ENCODE measurements around the gene INPP5A. TPM values are rescaled to one million over a fixed set of nuclear protein-coding genes. Genes with fewer than 3 reads are reported as not detected.

The INPP5A gene
- total and polyA plus RNA-seq, 7 donors: 15.1 to 48.8 (median 40.9) TPM

- Histone ChIP-seq H3K4me3 (no peak overlapping the region), H3K27me3 (ENCODE audit: insufficient read depth in 3 of 3, low read length in 2 of 3) (no peaks in the 10 kb centered on the region), H3K4me1 (no peaks in the 10 kb centered on the region), H3K9me3 (no peaks in the 10 kb centered on the region), H3K27ac (no peak overlapping the region), H3K36me3 (ENCODE audit: insufficient read depth in 1 of 2, low read depth in 1 of 2) (peaks cover 0 to 29% of the 10 kb centered on the region in 2 donors)
- no peak for TF ChIP-seq CTCF (IDR thresholded peaks at IDR 0.05)
- 84 to 86% (median 86%) methylated on average over 14 to 22 of the region's 22 CpGs for WGBS, 3 donors
- ATAC-seq: peak in 1 of 4 donors; percentile 21
- no peak for DNase-seq
- intact Hi-C loops (cut with DNase I): no loop called here
These were observed 237.6 kb downstream of the INPP5A start for GRCh38 chr10:132774902-132775863.

GRCh38 chr10:132776186-132776585 is 238.6 kb downstream of the INPP5A start:
- Histone ChIP-seq H3K9me3 (no peaks in the 10 kb centered on the region), H3K27ac (no peak overlapping the region), H3K36me3 (ENCODE audit: insufficient read depth in 1 of 2, low read depth in 1 of 2) (peaks cover 0 to 35% of the 10 kb centered on the region in 2 donors), H3K4me1 (no peaks in the 10 kb centered on the region), H3K27me3 (ENCODE audit: insufficient read depth in 3 of 3, low read length in 2 of 3) (peaks cover 0 to 3% (median 0%) of the 10 kb centered on the region in 3 donors), H3K4me3 (no peak overlapping the region)
- intact Hi-C loops (cut with DNase I): no loop called here
- ATAC-seq (no peak), DNase-seq (no peak)
- WGBS, 3 donors: 85 to 90% (median 86%) methylated on average over 16 to 18 of the region's 18 CpGs
- no peak for TF ChIP-seq CTCF (IDR thresholded peaks at IDR 0.05)

DNA sequence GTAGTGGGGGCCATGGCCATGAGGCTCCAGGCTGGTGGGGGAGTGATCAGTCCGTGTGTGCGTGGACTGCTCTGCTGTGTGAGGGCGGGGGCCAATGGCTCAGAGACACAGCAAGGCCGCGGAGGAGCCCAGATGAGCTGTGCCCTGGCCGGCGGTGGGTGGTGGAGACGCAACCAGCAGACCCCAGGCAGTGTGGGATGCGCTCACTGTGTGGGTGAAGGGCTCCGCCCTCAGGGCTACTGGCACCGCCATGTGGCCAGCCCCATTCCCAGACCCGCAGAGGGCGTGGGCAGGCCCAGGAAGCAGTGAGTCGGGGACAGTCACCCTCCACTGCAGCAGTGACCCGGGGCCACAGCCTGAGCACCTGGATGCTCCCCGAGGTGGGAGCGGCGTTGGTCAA is 239.2 kb downstream of the INPP5A start:
- Histone ChIP-seq H3K27me3 (ENCODE audit: insufficient read depth in 3 of 3, low read length in 2 of 3) (peaks cover 0 to 8% (median 0%) of the 10 kb centered on the region in 3 donors), H3K4me1 (no peaks in the 10 kb centered on the region), H3K4me3 (no peak overlapping the region), H3K36me3 (ENCODE audit: insufficient read depth in 1 of 2, low read depth in 1 of 2) (peaks cover 0 to 40% of the 10 kb centered on the region in 2 donors), H3K27ac (no peak overlapping the region), H3K9me3 (no peaks in the 10 kb centered on the region)
- TF ChIP-seq CTCF (IDR thresholded peaks at IDR 0.05): no peak
- ATAC-seq: no peak
- DNase-seq: no peak
- intact Hi-C loops (cut with DNase I): no loop called here
- 85 to 95% (median 90%) methylated on average over 18 of the region's 18 CpGs for WGBS, 3 donors

GRCh38 chr10:132777441-132777840 is 239.9 kb downstream of the INPP5A start:
- H3K9me3 ChIP-seq: no peaks in the 10 kb centered on the region
- peaks cover 0 to 13% (median 0%) of the 10 kb centered on the region in 3 donors for H3K27me3 ChIP-seq (ENCODE audit: insufficient read depth in 3 of 3, low read length in 2 of 3)
- ATAC-seq (no peak), DNase-seq (no peak)
- H3K27ac ChIP-seq: no peak overlapping the region
- intact Hi-C loops (cut with DNase I): no loop called here
- H3K4me3 ChIP-seq: no peak overlapping the region
- TF ChIP-seq CTCF (IDR thresholded peaks at IDR 0.05): no peak
- H3K4me1 ChIP-seq: no peaks in the 10 kb centered on the region
- 92 to 96% (median 93%) methylated on average over 14 of the region's 14 CpGs for WGBS, 3 donors
- H3K36me3 ChIP-seq (ENCODE audit: insufficient read depth in 1 of 2, low read depth in 1 of 2): peaks cover 0 to 46% of the 10 kb centered on the region in 2 donors
